Stimulated activated CD4-positive, alpha-beta T cell treated with anti-CD3 and anti-CD28 coated beads, Interleukin-12 subunit alpha, Interleukin-12 subunit beta, amount 100 ng/mL, for 48 hours (primary cell): ENCODE measurements around the gene FCF1.

Experiments
- DNase-seq, 3 donors: peaks; one replicate each; pipeline ENCODE4 v3.0.0-alpha.2; 2020; ENCODE audit warnings: low read depth in 2 of 3, low spot score in 1 of 3

The FCF1 gene

DNA sequence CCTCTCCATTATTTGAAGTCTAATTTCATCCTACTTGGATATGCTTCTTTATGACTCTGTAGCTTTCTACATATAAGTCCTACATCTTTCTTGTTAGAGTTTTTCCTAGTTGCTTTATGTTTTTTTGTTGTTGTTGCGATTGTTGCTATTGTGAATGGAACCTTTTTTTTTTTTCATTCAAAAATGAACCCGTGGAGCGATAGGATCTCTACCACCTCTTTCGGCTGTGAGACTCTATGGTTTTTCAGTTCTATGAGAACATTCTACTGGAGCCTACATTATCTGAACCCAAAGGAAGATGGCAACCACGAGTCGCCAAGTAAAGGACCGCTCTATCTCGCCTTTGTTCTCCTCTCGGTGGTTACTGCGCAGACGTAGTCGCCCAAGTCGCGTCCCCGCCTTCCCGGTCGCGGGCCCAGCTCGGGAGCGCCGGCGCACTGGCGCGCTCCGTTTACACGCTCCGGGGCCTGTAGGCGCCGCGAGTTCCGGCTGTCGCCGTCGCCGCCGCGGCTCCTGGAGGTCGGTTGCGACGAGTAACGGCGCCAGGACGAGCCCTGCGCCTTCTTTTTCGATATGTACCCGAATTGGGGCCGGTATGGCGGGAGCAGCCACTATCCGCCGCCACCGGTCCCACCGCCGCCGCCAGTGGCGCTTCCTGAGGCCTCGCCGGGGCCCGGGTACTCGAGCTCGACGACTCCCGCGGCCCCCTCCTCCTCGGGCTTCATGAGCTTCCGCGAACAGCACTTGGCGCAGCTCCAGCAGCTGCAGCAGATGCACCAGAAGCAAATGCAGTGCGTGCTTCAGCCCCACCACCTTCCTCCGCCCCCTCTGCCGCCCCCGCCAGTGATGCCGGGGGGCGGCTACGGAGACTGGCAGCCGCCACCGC lies 50.2 kb downstream of the FCF1 start, which contains the start of gene YLPM1:
YLPM1 (plus strand) TSS at position 400 of the 886 bp plus-strand sequence; CDS start at position 574, 174 bp downstream.
- peak; percentile 86 to 88 (median 87) for DNase-seq

DNA sequence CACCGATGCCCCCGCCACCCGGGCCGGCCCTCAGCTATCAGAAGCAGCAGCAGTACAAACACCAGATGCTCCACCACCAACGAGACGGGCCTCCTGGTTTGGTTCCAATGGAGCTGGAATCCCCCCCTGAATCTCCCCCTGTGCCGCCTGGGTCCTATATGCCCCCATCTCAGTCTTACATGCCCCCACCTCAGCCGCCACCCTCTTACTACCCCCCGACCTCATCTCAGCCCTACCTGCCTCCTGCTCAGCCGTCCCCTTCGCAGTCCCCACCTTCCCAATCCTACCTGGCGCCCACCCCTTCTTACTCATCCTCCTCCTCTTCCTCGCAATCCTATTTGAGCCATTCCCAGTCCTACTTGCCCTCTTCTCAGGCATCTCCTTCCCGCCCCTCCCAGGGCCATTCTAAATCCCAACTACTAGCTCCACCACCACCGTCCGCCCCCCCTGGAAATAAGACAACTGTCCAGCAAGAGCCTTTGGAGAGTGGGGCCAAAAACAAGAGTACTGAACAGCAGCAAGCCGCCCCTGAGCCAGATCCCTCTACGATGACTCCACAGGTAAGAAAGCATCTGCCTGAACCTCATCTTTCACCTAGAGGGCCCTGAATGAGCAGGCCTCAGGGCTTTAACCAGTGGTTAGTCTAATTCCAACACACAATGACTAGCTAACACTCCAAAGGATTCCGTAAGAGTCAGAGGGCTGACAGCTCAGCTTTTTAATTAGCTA lies 51.0 kb downstream of the FCF1 start:
- DNase-seq, result peak in 1 of 3 donors; percentile 2

DNA sequence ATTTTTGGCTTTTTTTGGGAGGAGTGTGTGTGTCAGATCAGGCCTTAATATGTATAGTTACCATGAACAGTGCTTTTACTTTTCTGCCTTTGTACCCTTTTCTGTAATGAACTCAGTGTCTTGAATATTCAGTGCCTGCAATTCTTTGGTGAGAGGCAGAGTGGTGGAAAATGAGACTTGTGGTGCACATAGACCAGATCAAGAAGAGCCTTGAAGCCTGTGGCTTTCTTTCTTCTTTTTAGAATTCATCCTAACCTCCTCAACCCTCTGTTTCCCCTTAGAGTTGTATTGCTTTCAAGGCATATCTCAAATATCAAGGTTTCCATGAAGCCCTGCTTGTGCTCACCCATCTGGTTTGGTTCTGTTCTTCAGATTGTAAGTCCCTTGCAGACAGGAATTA lies 52.8 kb downstream of the FCF1 start:
- DNase-seq, result no peak

DNA sequence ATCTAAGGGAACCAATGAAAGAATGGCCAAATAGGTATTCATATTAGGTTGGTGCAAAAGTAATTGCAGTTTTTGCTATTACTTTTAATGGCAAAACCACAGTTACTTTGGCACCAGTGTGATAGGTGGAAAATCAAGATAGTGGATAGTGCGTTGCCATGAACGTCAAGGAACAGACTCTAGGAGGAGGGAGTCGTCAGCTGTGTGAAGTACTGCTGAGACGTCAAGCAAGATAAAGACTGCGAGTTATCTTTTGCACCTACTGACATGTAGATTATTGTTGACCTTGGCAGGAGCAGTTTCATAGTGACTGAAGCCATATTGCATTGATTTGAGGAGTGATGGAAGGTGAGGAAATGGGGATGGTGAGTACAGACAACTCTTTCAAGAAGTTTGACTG lies 58.5 kb downstream of the FCF1 start:
- DNase-seq, result no peak

DNA sequence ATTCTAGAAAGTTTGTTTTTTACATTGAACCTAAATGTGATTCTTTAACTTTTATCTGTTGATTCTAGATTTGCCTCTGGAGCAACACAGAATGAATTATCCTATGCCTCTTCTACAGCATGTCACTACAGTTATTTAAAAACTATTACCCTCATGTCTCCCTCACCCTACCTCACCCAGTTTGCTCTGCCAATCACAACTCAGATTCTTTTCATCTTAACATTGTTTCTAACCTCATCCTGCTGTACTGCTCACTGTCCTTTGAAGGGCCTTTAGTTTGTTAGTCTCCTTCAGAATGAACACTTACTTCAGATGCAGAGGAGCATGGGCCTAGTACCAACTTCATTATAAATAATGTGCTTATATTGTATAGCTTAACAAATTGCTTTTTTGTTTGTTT lies 71.7 kb downstream of the FCF1 start:
- no peak for DNase-seq

DNA sequence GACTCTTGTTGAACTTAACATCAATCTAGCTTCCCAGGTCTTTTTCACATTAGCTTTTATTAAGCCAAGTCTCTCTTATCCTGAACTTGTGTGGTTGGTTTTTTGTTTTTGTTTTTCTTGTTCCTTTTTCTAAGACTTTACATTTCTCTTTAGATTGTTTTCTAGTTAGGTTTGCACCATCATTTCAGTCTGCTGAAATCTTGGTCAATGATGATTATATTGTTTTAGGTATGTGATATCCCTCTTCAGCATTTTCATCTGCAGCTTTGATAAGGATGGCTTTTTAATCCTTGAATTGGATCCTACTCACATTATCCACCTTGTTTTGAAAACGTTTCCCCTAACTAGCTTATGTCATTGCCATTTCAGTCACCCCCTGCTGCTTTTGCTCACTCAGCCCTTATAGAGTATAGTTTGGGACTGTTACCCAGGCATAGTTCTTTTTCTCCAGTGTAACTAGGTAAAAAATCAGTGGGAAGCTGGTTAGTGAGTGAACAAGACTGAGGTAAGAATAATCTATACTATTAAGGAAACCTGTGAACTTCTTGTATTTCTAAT lies 72.2 kb downstream of the FCF1 start:
- no peak for DNase-seq

DNA sequence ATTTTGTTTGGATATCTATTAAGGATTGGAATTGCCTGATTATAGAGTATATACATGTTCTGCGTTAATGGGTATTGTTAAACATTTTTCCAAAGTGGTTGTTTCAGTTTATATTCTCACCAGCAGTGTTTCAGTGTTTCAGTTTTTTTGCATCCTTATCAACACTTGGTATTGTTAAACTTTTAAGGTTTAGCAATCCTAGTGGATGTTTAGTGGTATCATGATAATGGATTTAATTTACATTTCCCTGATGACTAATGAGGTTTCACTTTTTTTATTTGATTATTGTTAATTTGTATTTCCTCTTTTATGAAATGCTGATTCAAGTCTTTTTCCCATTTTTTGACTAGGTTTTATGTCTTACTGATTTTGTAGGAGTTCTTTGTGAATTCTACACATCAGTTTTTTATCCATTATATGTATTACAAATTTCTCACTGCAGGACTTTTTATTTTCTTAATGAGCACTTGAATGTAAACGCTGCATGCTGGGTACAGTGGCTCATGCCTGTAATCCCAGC lies 73.9 kb downstream of the FCF1 start:
- DNase-seq, result no peak
